Keratinocyte (primary cell): ENCODE data around the gene ABCA4. TPM values are rescaled to one million over a fixed set of nuclear protein-coding genes. Genes with fewer than 3 reads are reported as not detected.

Experiments
- DNase-seq: peaks from one replicate; pipeline ENCODE4 v3.0.0-alpha.2; 2011; ENCODE audit warnings: low read depth, missing footprints, low spot score
- FAIRE-seq: peaks from 2 replicates; lab custom pipeline; 2011; peaks lifted over from hg19 to GRCh38; lab: Jason Lieb, UNC
- H2AFZ ChIP-seq: 2 replicates; pipeline ENCODE4 v1.6.0; 2012; ENCODE audit warnings: low read length, control low read depth, inconsistent platforms; ENCODE audit not compliant: control insufficient read depth
- H3K27ac ChIP-seq: 2 replicates; pipeline ENCODE4 v1.5.1; 2011; ENCODE audit warnings: low read length; ENCODE audit not compliant: control insufficient read depth, insufficient read depth
- H3K27me3 ChIP-seq: 3 replicates; pipeline ENCODE4 v1.6.0; 2011; ENCODE audit warnings: low read length; ENCODE audit not compliant: control insufficient read depth, insufficient read depth; ENCODE audit errors: extremely low read depth
- H3K36me3 ChIP-seq, 2 experiments: 2 replicates in 1 of 2; 3 replicates in 1 of 2; pipeline ENCODE4 v1.5.1; 2011; ENCODE audit warnings: low read length in 2 of 2, mild to moderate bottlenecking in 1 of 2; ENCODE audit not compliant: control insufficient read depth in 2 of 2, insufficient read depth in 2 of 2; ENCODE audit errors: extremely low read depth in 1 of 2
- H3K4me1 ChIP-seq: 3 replicates; pipeline ENCODE4 v1.5.1; 2011; ENCODE audit warnings: low read length; ENCODE audit not compliant: control insufficient read depth, insufficient read depth; ENCODE audit errors: extremely low read depth
- H3K4me2 ChIP-seq: 3 replicates; pipeline ENCODE4 v1.6.0; 2011; ENCODE audit warnings: low read depth, low read length; ENCODE audit not compliant: control insufficient read depth, insufficient read depth; ENCODE audit errors: extremely low read depth
- H3K4me3 ChIP-seq, 3 experiments: fragments of 200-600 bp in 1 of 3; sonication (generic) in 1 of 3; 2 replicates in 2 of 3; 3 replicates in 1 of 3; pipeline ENCODE4 v1.5.1; 2011 to 2016; ENCODE audit warnings: low read length in 3 of 3, mild to moderate bottlenecking in 3 of 3, control low read depth in 2 of 3, inconsistent platforms in 1 of 3, low read depth in 1 of 3, mixed read lengths in 1 of 3, mixed run types in 1 of 3, moderate library complexity in 1 of 3; ENCODE audit not compliant: control insufficient read depth in 2 of 3, insufficient read depth in 2 of 3; ENCODE audit errors: extremely low read depth in 1 of 3
- H3K79me2 ChIP-seq: 2 replicates; pipeline ENCODE4 v1.6.0; 2012; ENCODE audit warnings: low read length; ENCODE audit not compliant: control insufficient read depth, insufficient read depth
- H3K9ac ChIP-seq: 3 replicates; pipeline ENCODE4 v1.6.0; 2011; ENCODE audit warnings: low read length; ENCODE audit not compliant: control insufficient read depth, insufficient read depth; ENCODE audit errors: extremely low read depth
- H3K9me1 ChIP-seq: 3 replicates; pipeline ENCODE4 v1.6.0; 2011; ENCODE audit warnings: low read length; ENCODE audit not compliant: control insufficient read depth, insufficient read depth; ENCODE audit errors: extremely low read depth
- H3K9me3 ChIP-seq: 2 replicates; pipeline ENCODE4 v1.5.1; 2012; ENCODE audit warnings: low read depth, low read length; ENCODE audit not compliant: control insufficient read depth
- H4K20me1 ChIP-seq: 3 replicates; pipeline ENCODE4 v1.6.0; 2011; ENCODE audit warnings: low read length; ENCODE audit not compliant: control insufficient read depth, insufficient read depth; ENCODE audit errors: extremely low read depth
- EZH2 ChIP-seq: IDR thresholded peaks from one replicate; pipeline ENCODE4 v1.6.1; 2012; ENCODE audit warnings: inconsistent platforms, mild to moderate bottlenecking, low read length, moderate library complexity
- dilution Hi-C: fragments of 300-500 bp; cut with MboI; formaldehyde crosslinking; loops from one replicate; pipeline ENCODE4 v1.7.0; 2020; ENCODE audit warnings: low sequenced_read_pairs; ENCODE audit not compliant: extremely low pct_ligation_motif_present
- polyA plus RNA-seq, 5 experiments: library from polyadenylated mRNA; depleted of rRNA in 3 of 5; stranded (reverse) in 3 of 5; stranded (forward) in 1 of 5; unstranded in 1 of 5; fragments of >200 nt; gene quantifications; 1 replicate in 1 of 5; 2 replicates in 3 of 5; 3 replicates in 1 of 5; pipeline versions ENCODE4 v1.2.1 to v1.2.3, GENCODE V29; 2011 to 2012; ENCODE audit warnings: missing spikeins in 2 of 5, low read depth in 1 of 5, low replicate concordance in 1 of 5
- TF ChIP-seq, protein P1 (sequence below), 3 experiments: IDR thresholded peaks in 1 of 3; conservative IDR thresholded peaks in 1 of 3; optimal IDR thresholded peaks in 1 of 3; 2 replicates in 2 of 3; 3 replicates in 1 of 3; pipeline versions ENCODE3 to v1.5.1; 2011; ENCODE audit warnings: low read length in 3 of 3, mild to moderate bottlenecking in 3 of 3, moderate library complexity in 2 of 3, control low read depth in 1 of 3, inconsistent platforms in 1 of 3; ENCODE audit not compliant: insufficient read depth in 2 of 3; ENCODE audit errors: extremely low read depth in 1 of 3

ABCA4 gene
- polyA plus RNA-seq, 1 donor (not counting 4 experiments of a cell fraction or from before 2014, with no cell fraction given), result 0.04 TPM

DNA sequence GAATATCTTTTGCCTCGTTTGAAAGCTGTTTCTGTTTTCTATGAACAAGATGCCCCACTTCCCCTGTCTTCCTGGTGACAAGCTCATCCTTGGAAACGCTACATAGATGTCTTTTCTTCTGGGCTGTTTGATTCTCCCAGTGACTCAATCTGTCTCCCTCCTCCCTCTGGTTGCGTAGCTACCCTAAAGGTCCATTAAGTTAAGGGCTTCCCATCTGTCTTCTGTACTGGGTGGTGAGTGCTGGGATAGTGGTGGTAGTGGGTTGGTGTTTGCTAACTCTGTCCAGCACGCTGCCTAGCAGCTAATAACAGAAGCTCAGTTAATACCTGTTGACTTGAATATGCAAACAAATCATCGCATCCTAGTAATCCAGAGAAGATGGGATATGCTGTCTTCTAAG is 161.5 kb downstream of the ABCA4 start:
- H3K9ac ChIP-seq, result no peak overlapping the region
- no peaks in the 10 kb centered on the region for H3K36me3 ChIP-seq
- H3K4me1 ChIP-seq, result peaks cover 24% of the 10 kb centered on the region
- peaks cover 5% of the 10 kb centered on the region for H3K9me3 ChIP-seq
- H3K9me1 ChIP-seq, result no peaks in the 10 kb centered on the region
- no peak overlapping the region for H3K4me3 ChIP-seq
- DNase-seq (no peak), FAIRE-seq (no peak)
- dilution Hi-C loops, result no loop called here
- H3K4me2 ChIP-seq, result no peak overlapping the region
- TF ChIP-seq, protein P1, sequence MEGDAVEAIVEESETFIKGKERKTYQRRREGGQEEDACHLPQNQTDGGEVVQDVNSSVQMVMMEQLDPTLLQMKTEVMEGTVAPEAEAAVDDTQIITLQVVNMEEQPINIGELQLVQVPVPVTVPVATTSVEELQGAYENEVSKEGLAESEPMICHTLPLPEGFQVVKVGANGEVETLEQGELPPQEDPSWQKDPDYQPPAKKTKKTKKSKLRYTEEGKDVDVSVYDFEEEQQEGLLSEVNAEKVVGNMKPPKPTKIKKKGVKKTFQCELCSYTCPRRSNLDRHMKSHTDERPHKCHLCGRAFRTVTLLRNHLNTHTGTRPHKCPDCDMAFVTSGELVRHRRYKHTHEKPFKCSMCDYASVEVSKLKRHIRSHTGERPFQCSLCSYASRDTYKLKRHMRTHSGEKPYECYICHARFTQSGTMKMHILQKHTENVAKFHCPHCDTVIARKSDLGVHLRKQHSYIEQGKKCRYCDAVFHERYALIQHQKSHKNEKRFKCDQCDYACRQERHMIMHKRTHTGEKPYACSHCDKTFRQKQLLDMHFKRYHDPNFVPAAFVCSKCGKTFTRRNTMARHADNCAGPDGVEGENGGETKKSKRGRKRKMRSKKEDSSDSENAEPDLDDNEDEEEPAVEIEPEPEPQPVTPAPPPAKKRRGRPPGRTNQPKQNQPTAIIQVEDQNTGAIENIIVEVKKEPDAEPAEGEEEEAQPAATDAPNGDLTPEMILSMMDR (optimal IDR thresholded peaks at IDR 0.05 in 1 of 3, IDR thresholded peaks at IDR 0.05 in 1 of 3, conservative IDR thresholded peaks at IDR 0.05 in 1 of 3; ENCODE audit: extremely low read depth in 1 of 3, insufficient read depth in 2 of 3, low read length in 3 of 3), result no peak
- TF ChIP-seq EZH2, result no peak
- H4K20me1 ChIP-seq, result no peaks in the 10 kb centered on the region
- H3K79me2 ChIP-seq, result no peaks in the 10 kb centered on the region
- H3K27me3 ChIP-seq, result no peaks in the 10 kb centered on the region
- no peak overlapping the region for H2AFZ ChIP-seq
- H3K27ac ChIP-seq, result no peak overlapping the region

DNA sequence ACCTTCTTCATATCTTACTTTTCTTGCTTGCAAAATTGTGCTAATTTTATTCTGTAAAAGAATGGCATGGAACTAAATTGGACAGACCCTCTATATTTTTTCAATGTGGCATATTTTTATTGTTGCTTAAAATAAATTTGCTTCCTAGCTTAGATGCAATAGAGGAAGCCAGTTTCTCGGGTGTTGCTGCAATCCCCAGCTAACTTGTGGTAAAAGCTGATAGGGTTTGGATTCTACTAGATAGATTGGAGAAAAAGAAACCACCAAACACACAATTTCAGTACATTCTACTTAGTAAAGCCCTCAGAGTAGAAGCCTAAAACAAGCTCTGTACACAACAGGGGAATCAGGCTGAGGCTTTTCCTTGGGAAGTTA is 162.2 kb downstream of the ABCA4 start:
- peaks cover 5% of the 10 kb centered on the region for H3K9me3 ChIP-seq
- dilution Hi-C loops, result no loop called here

More for the DNA sequence above, 162.2 kb downstream of the ABCA4 start:
- Histone ChIP-seq H3K4me2 (no peak overlapping the region), H3K27ac (no peak overlapping the region), H4K20me1 (no peaks in the 10 kb centered on the region), H3K9ac (no peak overlapping the region), H2AFZ (no peak overlapping the region), H3K27me3 (no peaks in the 10 kb centered on the region), H3K4me3 (no peak overlapping the region), H3K79me2 (no peaks in the 10 kb centered on the region), H3K36me3 (no peaks in the 10 kb centered on the region), H3K4me1 (peaks cover 19% of the 10 kb centered on the region), H3K9me1 (no peaks in the 10 kb centered on the region)
- TF ChIP-seq, protein P1 (optimal IDR thresholded peaks at IDR 0.05 in 1 of 3, IDR thresholded peaks at IDR 0.05 in 1 of 3, conservative IDR thresholded peaks at IDR 0.05 in 1 of 3; ENCODE audit: extremely low read depth in 1 of 3, insufficient read depth in 2 of 3, low read length in 3 of 3), result no peak
- TF ChIP-seq EZH2, result no peak
- FAIRE-seq, result no peak
- no peak for DNase-seq
